Neural progenitor cell (in vitro differentiated cells): ENCODE results near the gene TAB2. TPM values are rescaled to one million over a fixed set of nuclear protein-coding genes. Genes with fewer than 3 reads are reported as not detected.

ENCODE experiments used
- DNase-seq: peaks from one replicate; pipeline ENCODE4 v3.0.0-alpha.2; 2016; ENCODE audit warnings: low spot score
- H2AFZ ChIP-seq: fragments of 200-600 bp; sonication (generic); replicated peaks from 2 replicates; pipeline ENCODE4 v1.6.1; 2016; ENCODE audit warnings: antibody characterized with exemption
- H3F3A ChIP-seq: fragments of 200-600 bp; sonication (generic); 2 replicates; pipeline ENCODE4 v1.6.1; 2016; ENCODE audit warnings: antibody characterized with exemption, low read depth
- H3K27ac ChIP-seq: fragments of 200-600 bp; sonication (generic); 2 replicates; pipeline ENCODE4 v1.5.1; 2016; ENCODE audit warnings: mild to moderate bottlenecking
- H3K27me3 ChIP-seq: fragments of 200-600 bp; sonication (generic); 2 replicates; pipeline ENCODE4 v1.6.1; 2016; ENCODE audit warnings: mild to moderate bottlenecking, moderate library complexity
- H3K36me3 ChIP-seq: fragments of 200-600 bp; sonication (generic); 2 replicates; pipeline ENCODE4 v1.5.1; 2016
- H3K4me1 ChIP-seq: fragments of 200-600 bp; sonication (generic); 2 replicates; pipeline ENCODE4 v1.6.1; 2016; ENCODE audit warnings: mixed run types
- H3K4me2 ChIP-seq: fragments of 200-600 bp; sonication (generic); 2 replicates; pipeline ENCODE4 v1.6.1; 2016
- H3K4me3 ChIP-seq: fragments of 200-600 bp; sonication (generic); 2 replicates; pipeline ENCODE4 v1.5.1; 2016
- H3K79me2 ChIP-seq: fragments of 200-600 bp; sonication (generic); 2 replicates; pipeline ENCODE4 v1.6.1; 2016; ENCODE audit warnings: low read depth
- H3K9ac ChIP-seq: fragments of 200-600 bp; sonication (generic); 2 replicates; pipeline ENCODE4 v1.6.1; 2016
- H3K9me3 ChIP-seq: fragments of 200-600 bp; sonication (generic); 2 replicates; pipeline ENCODE4 v1.5.1; 2016; ENCODE audit warnings: low read depth
- H4K20me1 ChIP-seq: fragments of 200-600 bp; sonication (generic); 2 replicates; pipeline ENCODE4 v1.6.1; 2016; ENCODE audit warnings: low read depth
- H3K27ac Mint-ChIP-seq: 3 replicates; pipeline ENCODE4 v1.8.0; 2021; ENCODE audit warnings: mixed read lengths
- H3K27me3 Mint-ChIP-seq: 2 replicates; pipeline ENCODE4 v1.8.0; 2022; ENCODE audit warnings: low read depth, mild to moderate bottlenecking, inconsistent platforms, moderate library complexity, mixed read lengths; ENCODE audit not compliant: insufficient read depth
- H3K36me3 Mint-ChIP-seq: 3 replicates; pipeline ENCODE4 v1.8.0; 2021; ENCODE audit warnings: mixed read lengths
- H3K4me1 Mint-ChIP-seq: 3 replicates; pipeline ENCODE4 v1.8.0; 2021; ENCODE audit warnings: mixed read lengths
- H3K4me3 Mint-ChIP-seq: 3 replicates; pipeline ENCODE4 v1.8.0; 2021; ENCODE audit warnings: mild to moderate bottlenecking, moderate library complexity, mixed read lengths
- H3K9me3 Mint-ChIP-seq: 3 replicates; pipeline ENCODE4 v1.8.0; 2020; ENCODE audit warnings: mixed read lengths
- EZH2 ChIP-seq: fragments of 200-600 bp; sonication (generic); IDR thresholded peaks from 2 replicates; pipeline ENCODE4 v1.6.1; 2017; ENCODE audit warnings: antibody characterized with exemption, mild to moderate bottlenecking, moderate library complexity
- EZH2phosphoT487 ChIP-seq: fragments of 200-600 bp; sonication (generic); IDR thresholded peaks from 2 replicates; pipeline ENCODE4 v1.6.1; 2017; ENCODE audit warnings: antibody characterized with exemption
- total RNA-seq: library from RNA; depleted of rRNA; stranded (reverse); fragments of >200 nt; gene quantifications from 2 replicates; pipeline ENCODE4 v1.2.3, GENCODE V29; 2015; ENCODE audit warnings: low replicate concordance
- TF ChIP-seq, protein P1 (sequence below): fragments of 200-600 bp; sonication (generic); IDR thresholded peaks from 2 replicates; pipeline ENCODE4 v1.5.1; 2017; ENCODE audit warnings: antibody characterized with exemption, mild to moderate bottlenecking

TAB2 gene
- total RNA-seq, 1 donor from 2014 or later, result 70.9 TPM

GRCh38 chr6:149371154-149371553 lies 53.6 kb downstream of the TAB2 start:
- no peak for DNase-seq
- peaks cover 92% of the 10 kb centered on the region for H3K79me2 ChIP-seq

DNA sequence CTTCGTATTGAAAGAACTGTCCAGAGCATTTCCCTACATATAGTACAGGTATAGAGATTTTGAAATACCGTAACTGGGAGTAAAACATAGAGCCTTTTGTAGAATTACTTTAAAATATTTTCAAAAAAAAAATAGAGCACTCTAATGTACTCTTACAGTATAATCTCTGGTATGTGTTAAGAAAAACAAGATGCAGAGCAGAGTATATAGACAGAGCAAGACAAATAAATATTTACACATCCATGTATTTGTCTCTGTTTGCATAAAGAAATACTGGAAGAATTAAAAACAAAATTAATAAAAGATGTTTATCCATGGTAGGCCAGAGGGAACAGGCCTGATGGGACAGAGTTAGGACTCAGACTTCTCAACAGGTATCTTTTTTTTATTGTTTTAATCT lies 54.5 kb downstream of the TAB2 start:
- TF ChIP-seq EZH2 (no peak), EZH2phosphoT487 (no peak)
- TF ChIP-seq, protein P1, sequence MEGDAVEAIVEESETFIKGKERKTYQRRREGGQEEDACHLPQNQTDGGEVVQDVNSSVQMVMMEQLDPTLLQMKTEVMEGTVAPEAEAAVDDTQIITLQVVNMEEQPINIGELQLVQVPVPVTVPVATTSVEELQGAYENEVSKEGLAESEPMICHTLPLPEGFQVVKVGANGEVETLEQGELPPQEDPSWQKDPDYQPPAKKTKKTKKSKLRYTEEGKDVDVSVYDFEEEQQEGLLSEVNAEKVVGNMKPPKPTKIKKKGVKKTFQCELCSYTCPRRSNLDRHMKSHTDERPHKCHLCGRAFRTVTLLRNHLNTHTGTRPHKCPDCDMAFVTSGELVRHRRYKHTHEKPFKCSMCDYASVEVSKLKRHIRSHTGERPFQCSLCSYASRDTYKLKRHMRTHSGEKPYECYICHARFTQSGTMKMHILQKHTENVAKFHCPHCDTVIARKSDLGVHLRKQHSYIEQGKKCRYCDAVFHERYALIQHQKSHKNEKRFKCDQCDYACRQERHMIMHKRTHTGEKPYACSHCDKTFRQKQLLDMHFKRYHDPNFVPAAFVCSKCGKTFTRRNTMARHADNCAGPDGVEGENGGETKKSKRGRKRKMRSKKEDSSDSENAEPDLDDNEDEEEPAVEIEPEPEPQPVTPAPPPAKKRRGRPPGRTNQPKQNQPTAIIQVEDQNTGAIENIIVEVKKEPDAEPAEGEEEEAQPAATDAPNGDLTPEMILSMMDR, result no peak
- peaks cover 53% of the 10 kb centered on the region for H4K20me1 ChIP-seq
- no peaks in the 10 kb centered on the region for H3K9me3 ChIP-seq
- no peak overlapping the region for H2AFZ ChIP-seq
- H3K27me3 Mint-ChIP-seq, result no peaks in the 10 kb centered on the region
- DNase-seq, result no peak
- H3K27ac ChIP-seq, result no peak overlapping the region
- H3K4me2 ChIP-seq, result no peak overlapping the region
- peaks cover 88% of the 10 kb centered on the region for H3K79me2 ChIP-seq
- H3K9ac ChIP-seq, result no peak overlapping the region
- no peak overlapping the region for H3K27ac Mint-ChIP-seq
- H3K4me1 Mint-ChIP-seq, result no peaks in the 10 kb centered on the region
- H3K4me3 ChIP-seq, result no peak overlapping the region
- peaks cover 5% of the 10 kb centered on the region for H3K36me3 ChIP-seq
- H3K4me3 Mint-ChIP-seq, result no peak overlapping the region
- H3K36me3 Mint-ChIP-seq, result peaks cover 27% of the 10 kb centered on the region
- no peaks in the 10 kb centered on the region for H3K4me1 ChIP-seq
- H3K27me3 ChIP-seq, result no peaks in the 10 kb centered on the region
- H3K9me3 Mint-ChIP-seq, result no peaks in the 10 kb centered on the region
- no peaks in the 10 kb centered on the region for H3F3A ChIP-seq

More at GRCh38 chr6:149371154-149371553, 53.6 kb downstream of the TAB2 start:
- Histone ChIP-seq H3K9me3 (no peaks in the 10 kb centered on the region), H2AFZ (no peak overlapping the region), H3K4me1 (no peaks in the 10 kb centered on the region), H3K36me3 (peaks cover 1% of the 10 kb centered on the region), H3K27ac (no peak overlapping the region), H4K20me1 (peaks cover 59% of the 10 kb centered on the region), H3F3A (no peaks in the 10 kb centered on the region), H3K4me3 (no peak overlapping the region), H3K9ac (no peak overlapping the region), H3K27me3 (no peaks in the 10 kb centered on the region), H3K4me2 (no peak overlapping the region)
- Mint-ChIP-seq H3K4me1 (no peaks in the 10 kb centered on the region), H3K9me3 (no peaks in the 10 kb centered on the region), H3K36me3 (peaks cover 20% of the 10 kb centered on the region), H3K27me3 (no peaks in the 10 kb centered on the region), H3K4me3 (no peak overlapping the region), H3K27ac (no peak overlapping the region)
- TF ChIP-seq EZH2 (no peak), EZH2phosphoT487 (no peak)
- TF ChIP-seq, protein P1, result no peak

GRCh38 chr6:149373511-149373910 lies 56.0 kb downstream of the TAB2 start:
- H3K9ac ChIP-seq, result no peak overlapping the region
- Mint-ChIP-seq H3K4me1 (no peaks in the 10 kb centered on the region), H3K27ac (no peak overlapping the region), H3K4me3 (no peak overlapping the region), H3K27me3 (no peaks in the 10 kb centered on the region), H3K9me3 (peaks cover under 1% of the 10 kb centered on the region), H3K36me3 (peaks cover 34% of the 10 kb centered on the region)
- H3K4me1 ChIP-seq, result no peaks in the 10 kb centered on the region
- peaks cover 86% of the 10 kb centered on the region for H3K79me2 ChIP-seq
- no peaks in the 10 kb centered on the region for H3F3A ChIP-seq
- H3K9me3 ChIP-seq, result no peaks in the 10 kb centered on the region
- no peak overlapping the region for H3K4me3 ChIP-seq
- no peak overlapping the region for H2AFZ ChIP-seq
- H3K27ac ChIP-seq, result no peak overlapping the region
- TF ChIP-seq EZH2 (no peak), EZH2phosphoT487 (no peak)
- TF ChIP-seq, protein P1, result no peak
- H3K4me2 ChIP-seq, result no peak overlapping the region
- peaks cover 43% of the 10 kb centered on the region for H4K20me1 ChIP-seq
- no peaks in the 10 kb centered on the region for H3K27me3 ChIP-seq
- H3K36me3 ChIP-seq, result peaks cover 14% of the 10 kb centered on the region
- DNase-seq, result no peak
